HG03558 (cell line): ENCODE measurements around the gene GUCA2A.

Experiments
- ATAC-seq: cut with Tn5 transposase; IDR thresholded peaks from one replicate; pipeline ENCODE4 v1.9.1; 2021; ENCODE audit warnings: moderate number of reproducible peaks; ENCODE audit not compliant: unreplicated experiment; ENCODE audit errors: extremely low read depth

GUCA2A gene

GRCh38 chr1:42178249-42178648, 13.7 kb upstream of the GUCA2A start:
- ATAC-seq = no peak

DNA sequence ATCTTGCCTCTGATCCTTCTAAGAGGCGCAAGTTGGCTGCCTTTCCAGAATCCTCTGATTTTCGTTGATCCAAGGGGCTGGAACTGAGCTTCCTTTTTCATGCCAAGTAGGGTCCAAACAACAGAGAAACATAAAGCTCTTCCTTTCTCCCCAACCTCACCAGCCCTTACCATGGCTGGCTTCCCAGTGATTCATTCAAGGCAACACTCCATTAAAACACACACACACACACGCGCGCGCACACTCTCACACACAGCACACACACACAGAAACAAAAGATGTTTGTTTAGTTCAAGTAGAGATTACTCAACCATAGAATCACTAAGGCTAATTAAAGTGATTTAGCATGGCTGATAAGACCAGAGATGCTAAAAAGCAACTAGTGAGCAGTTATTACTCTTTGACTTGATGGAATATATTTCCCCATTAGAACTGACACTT, 13.0 kb upstream of the GUCA2A start:
- no peak for ATAC-seq

DNA sequence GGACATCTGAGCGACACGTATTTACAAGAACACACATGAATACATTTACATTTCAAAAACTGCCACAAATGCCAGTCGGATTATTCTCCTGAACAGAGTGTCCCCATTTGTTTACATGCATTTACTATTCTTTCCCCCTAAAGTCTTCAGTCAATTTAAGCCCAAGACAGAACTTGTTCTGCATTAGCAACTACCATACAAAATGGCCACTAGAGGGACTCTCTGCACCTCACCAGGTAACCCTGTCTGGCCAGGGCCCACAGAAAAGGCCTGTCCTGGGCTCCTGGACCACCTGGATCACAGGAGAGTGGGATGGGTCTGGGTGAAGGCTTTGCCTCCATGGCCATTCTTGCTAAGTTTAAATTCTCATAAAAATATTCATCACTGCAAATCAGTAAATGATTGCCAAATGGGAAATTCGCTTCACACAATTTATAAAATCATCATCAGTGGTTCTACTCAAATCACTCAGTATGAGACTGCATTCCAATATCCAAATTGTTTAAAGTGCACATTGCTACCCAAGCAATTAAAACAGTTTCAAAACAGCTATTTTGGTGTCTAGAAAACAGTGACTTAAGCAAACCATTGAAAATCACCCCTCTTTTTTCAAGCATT, 12.5 kb upstream of the GUCA2A start:
- no peak for ATAC-seq

DNA sequence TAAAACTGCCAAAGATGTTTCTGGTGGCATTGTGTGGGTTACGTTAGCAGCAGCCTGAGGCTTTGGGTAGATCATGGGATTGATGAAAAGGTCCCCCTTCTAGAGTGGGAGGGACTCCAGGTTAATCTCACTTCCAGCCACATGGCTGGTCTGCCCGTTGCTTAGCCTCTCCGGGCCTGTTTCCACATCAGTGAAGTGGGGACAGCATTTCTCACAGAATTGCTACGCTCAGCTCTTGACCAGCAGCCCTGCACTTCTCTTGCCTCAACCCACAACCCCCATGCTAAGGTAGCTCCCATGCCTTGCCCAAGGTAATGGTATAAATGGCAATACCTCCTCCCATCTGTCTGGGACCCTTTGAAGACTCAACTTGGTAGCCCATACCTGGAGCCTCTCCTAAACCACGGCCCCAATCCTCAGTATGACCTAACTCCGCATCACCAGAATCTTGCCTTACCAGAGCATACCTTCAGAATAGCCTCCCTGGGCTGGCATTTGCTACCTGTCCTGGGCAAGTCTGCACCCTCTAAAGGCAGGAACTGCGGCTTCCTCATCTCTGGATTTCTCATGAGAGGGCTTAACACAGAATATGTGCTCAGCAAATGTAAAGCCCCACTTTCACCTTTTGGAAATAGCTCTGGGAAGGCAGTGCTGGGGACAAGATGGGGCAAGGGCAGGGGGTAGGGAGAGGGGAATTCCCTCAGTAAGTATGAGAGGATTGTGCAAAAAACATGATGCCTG, 10.9 kb upstream of the GUCA2A start:
- ATAC-seq = no peak

GRCh38 chr1:42173961-42174735, 9.6 kb upstream of the GUCA2A start:
- no peak for ATAC-seq

DNA sequence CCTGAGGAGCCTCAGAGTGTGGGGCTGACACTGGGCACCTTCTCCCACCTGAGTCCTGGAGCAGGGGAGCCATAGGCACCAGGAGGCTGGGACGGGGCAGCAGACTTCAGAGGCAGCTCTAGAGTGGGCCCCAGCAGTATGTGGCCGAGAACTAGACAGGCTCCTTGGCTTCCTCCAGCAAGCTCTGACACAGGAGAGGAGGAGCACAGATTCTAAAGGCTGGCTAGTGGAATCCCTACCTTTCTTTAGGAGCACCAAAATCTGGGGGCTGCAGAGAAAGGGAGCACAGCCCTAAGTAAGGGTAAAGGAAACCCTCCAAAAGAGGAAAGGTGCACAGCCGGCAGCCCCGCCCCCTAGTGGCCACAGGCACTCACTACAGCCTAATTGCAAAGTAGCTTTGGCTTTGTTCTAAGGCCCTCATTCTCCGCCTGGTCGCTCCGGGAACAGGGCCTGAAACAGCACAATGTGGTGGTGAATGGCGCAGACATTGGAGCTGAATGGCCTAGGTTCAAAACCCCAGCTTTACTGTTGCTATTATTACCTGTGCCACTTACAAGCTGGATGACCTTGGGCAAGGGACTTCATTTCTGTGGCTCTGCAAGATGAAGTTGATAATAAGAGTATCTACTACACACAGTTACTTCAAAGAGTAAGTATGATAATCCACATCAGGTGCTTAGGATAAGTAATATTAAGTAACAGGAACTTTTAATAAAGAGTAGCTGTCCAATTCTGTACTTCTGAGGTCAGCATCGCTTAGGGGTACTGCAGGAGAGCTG, 8.8 kb upstream of the GUCA2A start:
- no peak for ATAC-seq

DNA sequence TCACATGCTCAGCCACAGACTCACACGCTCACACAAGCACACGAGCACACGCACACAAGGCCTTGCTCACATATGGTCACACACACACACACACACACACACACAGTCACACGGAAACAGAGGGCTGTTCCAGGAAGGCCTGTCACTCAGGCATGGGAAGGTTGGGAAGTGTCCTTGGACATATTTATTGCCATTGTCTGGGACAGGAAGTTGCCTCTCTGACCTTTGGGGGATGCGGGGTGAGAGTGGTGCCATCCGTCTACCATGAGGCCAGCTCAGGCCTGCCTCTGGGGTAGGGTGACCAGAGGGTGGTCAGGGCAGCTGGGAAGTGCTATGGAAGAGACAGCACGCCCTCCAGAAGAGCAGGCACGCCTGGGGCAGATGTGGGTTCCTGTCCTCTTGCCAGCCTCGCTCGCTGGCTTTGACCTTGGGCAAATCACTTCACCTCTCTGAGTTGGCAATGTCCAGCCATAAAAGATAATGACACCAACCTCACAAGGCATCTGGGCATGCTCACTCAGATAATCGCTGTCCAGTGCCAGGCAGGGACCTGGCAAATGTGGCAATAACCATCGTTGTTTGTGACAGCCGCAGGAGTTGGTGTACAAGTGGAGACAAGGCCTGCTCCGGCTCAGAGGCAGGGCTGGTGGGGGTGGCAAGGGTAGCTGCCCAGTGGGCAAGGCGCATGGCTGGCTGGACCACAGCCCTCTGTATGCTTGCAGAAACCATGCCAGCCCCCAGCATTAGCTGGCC, 8.0 kb upstream of the GUCA2A start:
- no peak for ATAC-seq

DNA sequence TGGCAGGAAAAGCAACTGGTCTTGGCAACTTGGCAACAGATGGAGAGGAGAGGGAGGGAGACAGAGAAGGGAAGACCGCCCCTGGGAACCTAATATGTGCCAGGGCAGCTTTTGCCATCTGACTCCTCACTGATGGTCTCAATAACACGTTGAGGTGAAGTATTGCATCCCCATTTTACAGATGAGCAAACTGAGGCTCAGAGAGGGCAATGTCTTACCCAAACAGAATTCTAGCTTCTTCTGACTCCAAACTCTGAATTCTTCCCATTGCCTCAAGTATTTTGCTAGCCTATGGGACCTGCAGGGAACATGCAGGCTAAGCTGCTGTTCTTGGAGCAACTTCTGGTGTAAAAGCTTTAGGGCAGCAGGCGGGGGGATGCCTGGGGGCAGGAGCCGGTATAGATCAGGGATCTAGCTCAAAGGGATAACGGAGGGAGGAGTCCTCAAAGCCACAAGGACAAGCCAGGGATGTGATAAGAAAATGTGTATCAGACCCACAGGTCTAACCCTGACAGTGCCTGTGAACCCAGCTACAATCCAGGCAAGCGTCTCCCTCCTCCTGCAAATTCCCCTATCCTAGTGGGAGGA, 7.2 kb upstream of the GUCA2A start:
- ATAC-seq = no peak

DNA sequence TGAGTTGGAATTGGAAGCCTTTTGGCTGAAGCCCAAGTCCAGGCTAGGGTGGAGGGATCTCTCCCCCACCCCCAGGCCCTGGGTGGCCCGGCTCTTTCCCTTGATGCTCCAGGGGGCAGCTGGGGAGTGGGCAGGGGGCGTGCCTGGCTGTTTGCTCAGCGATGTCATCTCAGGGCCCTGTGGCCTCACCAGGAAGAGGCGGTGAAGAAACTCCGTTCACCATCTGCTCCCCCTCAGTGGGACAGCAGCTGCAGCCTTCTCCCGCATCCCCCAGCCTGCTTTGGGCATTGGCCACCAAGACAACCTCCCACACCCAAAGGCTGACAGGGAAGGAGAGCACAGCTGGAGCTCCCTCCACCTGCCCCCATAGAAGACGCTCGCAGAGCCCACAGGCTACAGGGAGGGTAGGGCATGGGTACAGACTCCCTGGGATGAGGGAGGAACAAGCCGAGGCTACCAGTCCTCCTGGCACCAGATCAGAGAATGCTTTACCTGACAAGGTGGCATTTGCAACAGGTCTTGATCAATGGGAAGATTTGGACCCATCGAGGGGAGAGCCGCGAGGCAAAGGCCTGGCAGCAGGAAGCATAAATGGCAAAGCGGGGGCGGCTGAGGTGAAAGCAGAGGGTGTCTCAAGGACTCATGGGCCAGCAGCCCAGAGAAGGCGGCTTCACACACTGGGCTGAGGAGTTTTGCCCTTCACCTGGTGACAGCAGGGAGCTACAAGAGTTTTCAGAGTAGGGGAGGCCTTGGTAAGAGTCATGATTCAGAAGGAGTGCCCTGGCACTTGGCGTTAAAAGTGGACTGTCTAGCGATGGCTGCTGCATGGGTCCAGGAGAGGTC, 6.5 kb upstream of the GUCA2A start:
- no peak for ATAC-seq

DNA sequence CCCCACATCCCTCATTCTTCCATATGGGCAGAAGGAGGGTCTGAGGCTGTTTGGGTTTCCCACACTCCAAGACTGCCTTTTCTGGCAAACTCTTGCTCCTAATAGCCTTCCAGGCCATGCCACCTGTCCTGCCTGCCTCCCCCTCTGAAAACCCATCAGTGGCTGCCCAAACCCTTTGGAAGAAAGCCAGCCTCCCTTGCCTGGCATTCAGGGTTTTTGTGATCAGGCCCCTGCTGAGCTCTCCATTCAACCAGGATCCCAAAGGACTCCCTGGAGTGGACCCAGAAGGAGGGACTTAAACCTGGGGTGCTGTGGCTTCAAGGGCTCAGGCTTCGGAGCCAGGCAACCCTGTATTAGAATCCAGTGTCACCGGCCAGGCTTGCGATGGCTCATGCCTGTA, 4.2 kb upstream of the GUCA2A start:
- no peak for ATAC-seq

DNA sequence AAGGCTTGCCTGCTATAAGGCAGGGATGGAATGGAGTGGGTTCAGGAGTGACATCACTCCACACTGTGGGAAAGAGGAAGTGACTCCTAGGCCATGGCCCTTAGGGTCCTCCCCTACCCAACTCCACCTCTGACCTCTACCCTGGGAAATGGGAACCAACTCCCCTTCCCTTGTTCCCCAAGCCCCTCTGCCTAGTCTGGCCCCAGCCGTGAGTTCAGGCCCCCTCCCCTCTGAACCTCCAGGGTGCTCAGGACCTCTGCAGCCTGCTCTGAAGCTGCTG, 3.8 kb upstream of the GUCA2A start:
- no peak for ATAC-seq

DNA sequence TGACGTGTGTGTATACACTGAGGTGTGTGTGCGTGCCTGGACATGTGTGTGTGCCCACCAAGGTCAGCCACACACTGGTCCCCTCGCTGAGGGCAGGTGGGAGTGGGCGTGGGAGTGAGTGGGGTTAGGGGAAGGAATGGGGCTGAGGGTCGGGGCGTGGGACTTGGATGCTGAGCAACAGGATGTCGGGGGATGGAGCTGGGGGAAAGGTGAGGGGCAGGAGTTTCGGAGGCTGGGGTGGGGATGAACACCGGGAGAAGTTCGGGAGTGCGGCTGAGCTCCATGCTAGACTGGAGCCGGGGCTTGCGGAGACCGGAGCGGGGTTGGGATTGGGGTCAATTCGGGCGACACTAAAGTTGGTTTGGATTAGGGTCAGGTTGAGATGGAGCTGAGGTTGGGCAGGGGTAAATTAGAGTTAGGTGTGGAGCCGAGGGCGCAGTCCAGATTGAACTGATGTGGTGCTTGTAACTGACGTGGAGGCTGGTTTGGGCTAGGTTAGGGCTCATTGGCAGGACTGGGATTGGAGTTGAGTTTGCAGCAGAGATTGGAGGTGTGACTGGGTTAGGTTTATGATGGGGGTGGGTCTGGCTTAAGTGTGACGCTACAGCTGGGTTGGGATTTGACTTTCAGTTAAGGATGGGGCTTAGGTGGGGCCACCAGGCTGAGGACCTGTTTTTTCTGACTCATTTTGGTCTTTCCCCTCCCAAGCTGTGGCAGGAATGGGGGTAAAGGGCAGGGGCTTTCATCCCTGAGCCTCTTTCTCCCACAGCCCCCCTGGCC, 3.3 kb upstream of the GUCA2A start:
- ATAC-seq = no peak

DNA sequence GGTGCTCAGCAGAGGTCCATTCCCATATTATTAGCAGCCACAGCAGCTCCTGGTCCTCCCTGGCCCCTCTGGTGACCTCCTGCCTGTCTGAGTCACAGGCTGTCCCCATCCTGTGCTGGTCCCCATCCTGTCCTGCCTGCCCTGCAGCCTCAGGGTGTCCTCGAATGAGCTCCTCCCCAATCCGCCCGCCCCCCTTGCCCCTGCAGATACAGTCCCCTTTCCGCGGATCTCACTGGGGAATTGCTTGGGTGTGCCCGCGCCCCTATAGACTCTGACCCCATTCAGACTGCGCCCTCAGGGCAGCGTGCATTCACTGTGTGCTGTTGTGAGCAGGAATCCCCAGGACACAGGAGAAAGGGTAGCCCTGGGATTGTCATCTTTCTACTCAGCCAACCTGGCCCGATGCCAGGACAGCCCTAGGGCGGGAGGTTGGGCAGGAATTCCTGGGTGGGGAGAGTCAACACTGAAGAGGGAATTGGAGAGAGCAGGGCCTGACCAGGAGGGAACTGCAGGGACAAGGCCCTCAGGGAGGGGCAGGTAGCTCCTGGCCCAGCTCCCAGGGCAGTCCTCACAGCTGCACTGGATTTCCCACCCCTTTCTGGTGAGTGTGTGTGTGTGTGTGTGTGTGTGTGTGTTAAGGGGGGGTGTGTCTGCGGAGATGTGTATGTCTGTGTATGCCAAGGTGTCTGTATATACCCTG, 1.1 kb upstream of the GUCA2A start:
- no peak for ATAC-seq

DNA sequence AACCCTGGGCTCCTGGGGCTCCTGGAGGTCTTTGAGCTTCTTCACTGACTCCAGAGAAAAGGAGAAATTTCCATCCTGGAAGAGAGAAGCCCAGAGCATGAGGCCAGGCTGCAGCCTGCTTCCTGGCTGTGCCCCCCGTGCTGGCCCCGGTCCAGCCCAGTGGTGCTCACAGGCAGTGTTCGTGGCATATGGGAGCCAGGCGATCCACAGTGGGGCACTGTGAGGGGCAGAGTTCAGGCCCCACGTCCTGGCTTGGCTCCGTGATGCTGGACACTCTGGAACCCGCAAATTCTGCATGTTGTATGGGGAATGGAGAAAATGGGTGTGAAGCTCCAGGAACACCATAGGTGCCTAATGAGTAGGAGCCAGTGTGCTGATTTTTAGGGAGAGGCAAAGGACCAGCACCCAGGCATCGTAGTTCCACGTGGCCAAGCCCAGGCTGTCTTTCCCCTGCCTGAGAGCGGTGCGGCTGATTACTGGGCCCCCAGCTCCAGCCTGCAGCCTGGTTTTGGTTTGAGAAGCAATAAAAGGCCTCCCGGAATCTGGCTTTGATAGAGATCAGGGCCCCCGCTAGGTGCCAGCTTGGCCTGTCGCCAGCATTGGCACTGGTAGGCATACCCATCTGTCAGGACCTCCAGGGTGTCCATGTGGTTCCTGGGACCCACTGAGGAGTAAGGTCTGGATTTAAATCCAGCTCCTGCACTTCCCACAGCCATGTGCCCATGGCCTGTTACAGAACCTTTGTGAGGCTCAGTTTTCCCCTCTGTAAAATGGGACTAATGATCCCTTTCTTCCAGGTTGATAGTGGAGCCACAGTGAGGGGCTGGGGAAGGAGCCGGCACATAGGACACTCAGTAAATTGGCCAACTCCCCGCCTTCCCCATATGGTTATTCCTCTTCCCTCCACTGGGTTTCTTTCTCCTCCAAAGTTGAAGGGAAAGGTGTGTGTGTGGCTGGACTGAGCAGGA, 725 bp downstream of the GUCA2A start:
- ATAC-seq = no peak

GRCh38 chr1:42163114-42163513, 1.4 kb downstream of the GUCA2A start:
- no peak for ATAC-seq

DNA sequence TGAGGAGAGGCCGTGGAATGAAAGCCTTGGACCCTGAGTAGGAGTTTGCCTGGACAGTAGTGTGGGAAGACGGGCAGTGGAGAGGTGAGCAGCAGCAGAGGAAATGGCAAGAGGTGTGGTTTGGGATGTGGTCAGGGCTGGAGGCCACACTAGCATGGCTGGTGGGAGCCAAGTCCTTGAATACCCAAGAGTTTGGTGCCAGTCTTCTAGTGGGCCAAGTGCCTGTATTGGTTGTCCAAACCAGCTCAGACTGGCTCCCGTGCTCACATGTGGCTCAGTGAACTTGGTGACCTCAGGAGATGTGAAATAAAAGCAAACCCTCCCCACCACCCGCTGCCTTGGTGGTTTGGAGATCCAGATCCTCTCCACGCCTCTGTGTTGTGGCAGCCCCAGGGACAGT, 2.4 kb downstream of the GUCA2A start:
- no peak for ATAC-seq
